H1 (cell line): Measurements from ENCODE around the gene CDH22. TPM values are rescaled to one million over a fixed set of nuclear protein-coding genes. Genes with fewer than 3 reads are reported as not detected.

Source experiments
- CTCF ChIA-PET: fragments of 300-600 bp; sonication (Branson Sonifier 250); formaldehyde crosslinking; loops from one replicate; lab custom pipeline; 2021; ENCODE audit not compliant: partially characterized antibody; lab: Charles Lee
- POLR2A ChIA-PET: fragments of 300-600 bp; sonication (Branson Sonifier 250); formaldehyde crosslinking; loops from one replicate; lab custom pipeline; 2021; ENCODE audit warnings: inconsistent platforms; ENCODE audit not compliant: partially characterized antibody; lab: Charles Lee
- DNase-seq, 2 experiments: peaks; one replicate each; pipeline versions ENCODE4 v3.0.0 to v3.0.0-alpha.2; 2010 to 2022; ENCODE audit warnings: low spot score in 2 of 2, low read depth in 1 of 2, mixed read lengths in 1 of 2
- FAIRE-seq: peaks from 2 replicates; lab custom pipeline; 2011; peaks lifted over from hg19 to GRCh38; lab: Jason Lieb, UNC
- H2AFZ ChIP-seq: 2 replicates; pipeline ENCODE4 v1.8.1; 2012; ENCODE audit warnings: low read length, inconsistent platforms
- H2AK5ac ChIP-seq: 2 replicates; pipeline ENCODE4 v1.6.1; 2013; ENCODE audit warnings: low read depth, low read length
- H2BK120ac ChIP-seq: replicated peaks from 2 replicates; pipeline ENCODE3; 2013; ENCODE audit warnings: low read depth, low read length, inconsistent platforms
- H2BK12ac ChIP-seq: 2 replicates; pipeline ENCODE4 v1.6.1; 2013; ENCODE audit warnings: low read depth, low read length
- H2BK15ac ChIP-seq: 2 replicates; pipeline ENCODE4 v1.6.1; 2013; ENCODE audit warnings: low read length
- H2BK20ac ChIP-seq: 2 replicates; pipeline ENCODE4 v1.6.1; 2013; ENCODE audit warnings: low read length
- H2BK5ac ChIP-seq: 2 replicates; pipeline ENCODE4 v1.6.1; 2013; ENCODE audit warnings: low read depth, low read length
- H3K14ac ChIP-seq: 2 replicates; pipeline ENCODE4 v1.6.1; 2013; ENCODE audit warnings: inconsistent platforms; ENCODE audit not compliant: insufficient read length
- H3K18ac ChIP-seq: 2 replicates; pipeline ENCODE4 v1.6.1; 2013; ENCODE audit warnings: low read length; ENCODE audit errors: extremely low read depth
- H3K23ac ChIP-seq: 2 replicates; pipeline ENCODE4 v1.6.1; 2013; ENCODE audit warnings: inconsistent platforms; ENCODE audit not compliant: insufficient read length
- H3K23me2 ChIP-seq: 2 replicates; pipeline ENCODE4 v1.6.1; 2013; ENCODE audit warnings: low read depth, low read length
- H3K27ac ChIP-seq: 2 replicates; pipeline ENCODE4 v1.6.1; 2011; ENCODE audit warnings: low read depth, low read length, inconsistent platforms
- H3K27me3 ChIP-seq, 4 experiments: replicated peaks in 1 of 4; 1 replicate in 1 of 4; 2 replicates in 3 of 4; pipeline versions ENCODE4 v1.6.1 to v1.8.1; 2011 to 2013; ENCODE audit warnings: low read length in 3 of 4, mild to moderate bottlenecking in 3 of 4, inconsistent platforms in 2 of 4, mixed read lengths in 2 of 4, moderate library complexity in 1 of 4; ENCODE audit not compliant: control insufficient read depth in 3 of 4, insufficient read depth in 3 of 4; ENCODE audit errors: extremely low read depth in 1 of 4
- H3K36me3 ChIP-seq, 4 experiments: 2 replicates each; pipeline versions ENCODE4 v1.6.1 to v1.8.1; 2011 to 2013; ENCODE audit warnings: mild to moderate bottlenecking in 4 of 4, low read length in 3 of 4, moderate library complexity in 2 of 4, control low read depth in 1 of 4, inconsistent platforms in 1 of 4; ENCODE audit not compliant: insufficient read depth in 4 of 4, control insufficient read depth in 2 of 4
- H3K4ac ChIP-seq: replicated peaks from 2 replicates; pipeline ENCODE3; 2013; ENCODE audit warnings: low read length, low read depth, mixed read lengths, inconsistent platforms; ENCODE audit not compliant: insufficient read length
- H3K4me1 ChIP-seq, 4 experiments: replicated peaks in 1 of 4; 1 replicate in 1 of 4; 2 replicates in 3 of 4; pipeline versions ENCODE4 v1.6.1 to v1.8.1; 2011 to 2013; ENCODE audit warnings: low read length in 3 of 4, inconsistent platforms in 2 of 4, mixed read lengths in 1 of 4; ENCODE audit not compliant: insufficient read depth in 4 of 4, control insufficient read depth in 3 of 4
- H3K4me2 ChIP-seq, 2 experiments: 2 replicates each; pipeline versions ENCODE4 v1.6.1 to v1.8.1; 2011 to 2013; ENCODE audit warnings: low read depth in 2 of 2, low read length in 2 of 2, control low read depth in 1 of 2, inconsistent platforms in 1 of 2, mild to moderate bottlenecking in 1 of 2; ENCODE audit not compliant: insufficient read depth in 1 of 2
- H3K4me3 ChIP-seq, 4 experiments: fragments of 200-600, 300-600 bp in 1 of 4; sonication (generic), shearing (Covaris generic), sonication (Bioruptor Twin) in 1 of 4; 2 replicates each; pipeline versions ENCODE4 v1.5.1 to v1.8.1; 2011 to 2016; ENCODE audit warnings: low read length in 4 of 4, low read depth in 3 of 4, control low read depth in 2 of 4, inconsistent platforms in 2 of 4, mild to moderate bottlenecking in 2 of 4, mixed read lengths in 1 of 4, moderate library complexity in 1 of 4; ENCODE audit not compliant: insufficient read depth in 2 of 4; ENCODE audit errors: extremely low read depth in 1 of 4
- H3K56ac ChIP-seq: replicated peaks from 2 replicates; pipeline ENCODE3; 2013; ENCODE audit warnings: low read depth, mild to moderate bottlenecking, mixed read lengths, low read length, inconsistent platforms; ENCODE audit not compliant: insufficient read length
- H3K79me1 ChIP-seq: 2 replicates; pipeline ENCODE4 v1.6.1; 2013; ENCODE audit warnings: low read depth, low read length, control low read depth
- H3K79me2 ChIP-seq, 2 experiments: 2 replicates each; pipeline versions ENCODE4 v1.6.1 to v1.8.1; 2012 to 2013; ENCODE audit warnings: low read length in 2 of 2, mild to moderate bottlenecking in 2 of 2, inconsistent platforms in 1 of 2; ENCODE audit not compliant: insufficient read depth in 2 of 2, control insufficient read depth in 1 of 2
- H3K9ac ChIP-seq, 4 experiments: replicated peaks in 1 of 4; 1 replicate in 1 of 4; 2 replicates in 3 of 4; pipeline versions ENCODE4 v1.6.1 to v1.8.1; 2011 to 2013; ENCODE audit warnings: low read depth in 3 of 4, low read length in 3 of 4, control low read depth in 2 of 4, mild to moderate bottlenecking in 2 of 4, moderate library complexity in 2 of 4, inconsistent platforms in 1 of 4; ENCODE audit errors: extremely low read depth in 1 of 4
- H3K9me3 ChIP-seq, 2 experiments: 2 replicates each; pipeline versions ENCODE4 v1.6.1 to v1.8.1; 2012 to 2013; ENCODE audit warnings: mild to moderate bottlenecking in 2 of 2, moderate library complexity in 2 of 2, control low read depth in 1 of 2, inconsistent platforms in 1 of 2, low read depth in 1 of 2, low read length in 1 of 2, mixed read lengths in 1 of 2; ENCODE audit not compliant: insufficient read depth in 2 of 2
- H4K20me1 ChIP-seq, 2 experiments: replicated peaks in 1 of 2; 2 replicates each; pipeline versions ENCODE3 to v1.8.1; 2011 to 2013; ENCODE audit warnings: inconsistent platforms in 2 of 2, low read length in 2 of 2, mild to moderate bottlenecking in 1 of 2; ENCODE audit not compliant: insufficient read depth in 2 of 2, control insufficient read depth in 1 of 2
- H4K5ac ChIP-seq: 2 replicates; pipeline ENCODE4 v1.6.1; 2013; ENCODE audit warnings: low read length, low read depth, mixed read lengths, inconsistent platforms; ENCODE audit not compliant: insufficient read length
- H4K8ac ChIP-seq: 2 replicates; pipeline ENCODE4 v1.8.0; 2013; ENCODE audit warnings: mild to moderate bottlenecking, moderate library complexity, low read length, inconsistent platforms; ENCODE audit not compliant: insufficient read depth; ENCODE audit errors: extremely low read depth
- H4K91ac ChIP-seq: replicated peaks from 2 replicates; pipeline ENCODE3; 2013; ENCODE audit warnings: low read length, mixed read lengths, inconsistent platforms; ENCODE audit not compliant: insufficient read length
- ATF2 ChIP-seq: IDR thresholded peaks from 2 replicates; pipeline ENCODE4 v1.6.1; 2012; ENCODE audit warnings: low read length, inconsistent platforms
- CEBPB ChIP-seq: IDR thresholded peaks from 2 replicates; pipeline ENCODE4 v1.6.1; 2012; ENCODE audit warnings: low read depth, low read length
- GTF2F1 ChIP-seq: IDR thresholded peaks from 2 replicates; pipeline ENCODE4 v1.6.1; 2012; ENCODE audit warnings: low read depth, low read length, improper control_type of control experiment, borderline replicate concordance
- RFX5 ChIP-seq: IDR thresholded peaks from 2 replicates; pipeline ENCODE4 v1.6.1; 2011; ENCODE audit warnings: low read depth, low read length, improper control_type of control experiment, borderline replicate concordance
- ZNF274 ChIP-seq: IDR thresholded peaks from 2 replicates; pipeline ENCODE4 v1.7.0; 2012; ENCODE audit warnings: low read length, borderline replicate concordance; ENCODE audit errors: extremely low read depth
- WGBS, 2 experiments: shearing (Covaris generic) in 1 of 2; methylation state at CpG; one replicate each; pipeline versions ENCODE4 v1.1.6 to v1.1.7; 2013 to 2015; ENCODE audit warnings: low lambda C conversion rate in 2 of 2, mixed read lengths in 2 of 2, inconsistent platforms in 1 of 2, low coverage in 1 of 2, missing lambda C conversion rate in 1 of 2; ENCODE audit not compliant: insufficient replicate concordance in 2 of 2, insufficient coverage in 1 of 2, insufficient read length in 1 of 2; ENCODE audit errors: extremely low coverage in 1 of 2, missing lambda C conversion rate in 1 of 2; 5-methylcytosine and 5-hydroxymethylcytosine counted together
- polyA plus RNA-seq, 7 experiments: library from polyadenylated mRNA; depleted of rRNA in 3 of 7; stranded (reverse) in 5 of 7; unstranded in 2 of 7; fragments of >200 nt in 5 of 7; fragments of 200-250 nt in 2 of 7; gene quantifications; 1 replicate in 5 of 7; 2 replicates in 1 of 7; 4 replicates in 1 of 7; pipeline versions ENCODE4 v1.2.1 to v1.2.3, GENCODE V29; 2011 to 2013; ENCODE audit warnings: missing spikeins in 2 of 7, mixed read lengths in 2 of 7
- total RNA-seq: library from RNA; stranded (reverse); fragmentation: NEBNext Ultra II Directional; extraction: Animal tissue kit (Norgen Biotek cat#: 25700); gene quantifications from 2 replicates; pipeline ENCODE4 v1.2.1, GENCODE V29; 2021

CDH22 gene
- total and polyA plus RNA-seq, 2 of the 8 experiments (the other 6 are each of a cell fraction or from before 2014, with no cell fraction given), result 0.35 to 0.39 TPM

- Histone ChIP-seq H3K14ac (no peak overlapping the region), H2AK5ac (no peak overlapping the region), H3K23me2 (peaks cover 6% of the 10 kb centered on the region; the same call in 1 of the 2 replicates), H2BK5ac (no peak overlapping the region), H3K4ac (no peak overlapping the region), H4K8ac (no peak overlapping the region), H3K56ac (no peak overlapping the region), H3K23ac (no peak overlapping the region), H3K27ac (no peak overlapping the region), H3K18ac (no peak overlapping the region), H2BK12ac (no peak overlapping the region), H3K9me3 (no peaks in the 10 kb centered on the region), H3K4me1 (no peaks in the 10 kb centered on the region), H3K9ac (no peak overlapping the region), H3K27me3 (no peaks in the 10 kb centered on the region; a peak in 1 of 7 replicates), H3K79me2 (no peaks in the 10 kb centered on the region), H4K20me1 (peaks cover 0 to 3% of the 10 kb centered on the region in 2 experiments), H3K4me2 (no peak overlapping the region), H2BK20ac (no peak overlapping the region), H2AFZ (no peak overlapping the region), H3K36me3 (no peaks in the 10 kb centered on the region), H3K4me3 (no peak overlapping the region), H2BK15ac (no peak overlapping the region), H3K79me1 (no peaks in the 10 kb centered on the region; the same call in 1 of the 2 replicates), H2BK120ac (no peak overlapping the region), H4K5ac (no peak overlapping the region), H4K91ac (no peak overlapping the region)
- WGBS, 2 experiments, result 85% methylated on average over 13 of the region's 13 CpGs; no CpG with 5 or more reads in 1 of the 2 experiments
- no peak for DNase-seq
- ChIA-PET CTCF (interaction anchor here (0.7 to 18.5 kb wide), 5 partner anchors 8 to 88 kb away, joined by 3 to 233 read pairs (median 3); no protein-coding TSS in a partner anchor), POLR2A (no interaction called here)
- no peak for TF ChIP-seq ATF2
- no peak for TF ChIP-seq CEBPB
- TF ChIP-seq GTF2F1, result no peak
- TF ChIP-seq ZNF274, result no peak
- TF ChIP-seq RFX5, result no peak
- no peak for FAIRE-seq
Measured at GRCh38 chr20:46182276-46183200, 125.8 kb downstream of the CDH22 start.
